NCI-H460 (cell line): ENCODE measurements around the gene OTOG. TPM values are rescaled to one million over a fixed set of nuclear protein-coding genes. Genes with fewer than 3 reads are reported as not detected.
"Not testable (repeated sequence)": the region's sequence is repeated elsewhere in the genome, so short reads cannot be mapped to it uniquely, and the experiment has no call there.

Experiments used
- DNase-seq: peaks from one replicate; pipeline ENCODE4 v3.0.0-alpha.2; 2016; ENCODE audit warnings: low read depth; ENCODE audit errors: extremely low read depth
- total RNA-seq: library from RNA; depleted of rRNA; stranded (reverse); fragments of >200 nt; shearing (Covaris generic); gene quantifications from 2 replicates; pipeline ENCODE4 v1.2.3, GENCODE V29; 2014

Gene OTOG
- total RNA-seq, 1 experiment from 2014 or later, result not detected

GRCh38 chr11:17613983-17614382, 66.9 kb downstream of the OTOG start:
- no peak for DNase-seq

- DNase-seq, result not testable (repeated sequence)
These were observed 75.7 kb downstream of the OTOG start for GRCh38 chr11:17622711-17623110.

DNA sequence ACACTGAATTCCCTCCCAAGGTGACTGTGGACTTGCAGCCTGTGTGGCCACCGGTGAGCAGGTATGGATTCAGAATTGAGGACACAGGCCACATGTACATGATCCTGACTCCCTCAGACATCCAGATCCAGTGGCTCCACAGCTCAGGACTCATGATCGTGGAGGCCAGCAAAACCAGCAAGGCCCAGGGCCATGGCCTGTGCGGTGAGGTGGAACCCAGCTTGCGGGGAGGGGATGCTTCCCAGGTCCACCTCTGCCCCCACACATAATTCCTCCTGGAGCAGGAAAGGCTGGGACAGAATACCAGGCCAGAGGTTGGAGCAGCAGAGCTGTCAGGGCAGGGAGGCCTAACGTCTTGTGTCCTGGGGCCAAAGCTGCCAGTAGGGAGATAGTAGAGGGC, 82.1 kb downstream of the OTOG start:
- no peak for DNase-seq

DNA sequence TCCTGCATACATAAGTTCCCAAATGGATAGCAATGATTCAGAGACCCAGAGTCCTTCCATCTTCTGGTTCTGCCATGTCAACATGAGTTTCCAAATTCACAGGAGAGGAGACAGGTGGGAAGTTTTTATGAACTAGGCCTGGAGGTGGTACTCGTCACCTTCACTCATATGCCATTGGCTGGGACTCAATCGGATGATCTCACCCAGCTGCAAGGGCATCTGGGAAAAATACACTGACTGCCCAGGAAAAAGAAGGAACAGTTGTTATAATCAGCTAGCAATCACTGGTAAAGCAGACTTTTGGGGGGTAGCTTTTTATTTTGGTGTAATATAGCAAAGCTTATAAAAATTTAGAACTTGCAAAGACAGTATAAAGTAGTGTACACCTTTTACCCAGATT, 83.9 kb downstream of the OTOG start:
- DNase-seq, result no peak

- no peak for DNase-seq
These were observed 84.8 kb downstream of the OTOG start for GRCh38 chr11:17631702-17632365.

GRCh38 chr11:17633279-17633986, 86.4 kb downstream of the OTOG start:
- DNase-seq, result no peak

DNA sequence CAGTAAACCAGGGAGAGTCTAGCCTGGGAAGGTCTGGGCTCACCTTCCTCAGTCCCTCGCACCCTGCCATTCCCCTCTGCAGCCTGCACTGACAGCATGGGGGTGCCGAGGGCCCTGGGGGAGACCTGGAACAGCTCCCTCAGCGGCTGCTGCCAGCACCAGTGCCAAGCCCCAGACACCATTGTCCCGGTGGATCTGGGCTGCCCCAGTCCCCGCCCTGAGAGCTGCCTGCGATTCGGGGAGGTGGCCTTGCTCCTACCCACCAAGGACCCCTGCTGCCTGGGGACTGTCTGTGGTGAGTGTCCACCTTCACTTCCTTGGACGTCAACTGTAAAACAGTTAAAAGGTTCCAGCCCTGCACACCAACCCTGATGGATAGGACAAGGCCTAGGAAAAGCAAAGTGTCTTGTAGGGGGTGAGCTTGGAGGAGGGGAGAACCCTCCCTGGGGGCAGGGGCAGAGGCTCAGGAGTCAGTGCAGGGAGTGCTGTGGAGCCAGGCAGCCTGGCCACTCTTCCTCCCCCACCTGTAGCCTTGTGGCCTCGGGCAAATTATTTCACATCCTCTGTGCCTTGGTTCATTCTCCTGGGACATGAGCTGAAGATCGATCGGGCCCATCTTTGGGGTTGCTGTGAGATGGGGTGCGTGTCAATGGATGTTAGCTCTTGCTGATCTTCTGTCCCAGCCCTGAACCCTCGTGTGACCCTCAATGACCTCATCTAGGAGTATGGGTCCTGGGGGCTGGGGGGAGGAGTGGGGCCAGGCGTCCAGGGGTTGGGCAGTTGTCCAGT, 87.1 kb downstream of the OTOG start:
- no peak for DNase-seq

DNA sequence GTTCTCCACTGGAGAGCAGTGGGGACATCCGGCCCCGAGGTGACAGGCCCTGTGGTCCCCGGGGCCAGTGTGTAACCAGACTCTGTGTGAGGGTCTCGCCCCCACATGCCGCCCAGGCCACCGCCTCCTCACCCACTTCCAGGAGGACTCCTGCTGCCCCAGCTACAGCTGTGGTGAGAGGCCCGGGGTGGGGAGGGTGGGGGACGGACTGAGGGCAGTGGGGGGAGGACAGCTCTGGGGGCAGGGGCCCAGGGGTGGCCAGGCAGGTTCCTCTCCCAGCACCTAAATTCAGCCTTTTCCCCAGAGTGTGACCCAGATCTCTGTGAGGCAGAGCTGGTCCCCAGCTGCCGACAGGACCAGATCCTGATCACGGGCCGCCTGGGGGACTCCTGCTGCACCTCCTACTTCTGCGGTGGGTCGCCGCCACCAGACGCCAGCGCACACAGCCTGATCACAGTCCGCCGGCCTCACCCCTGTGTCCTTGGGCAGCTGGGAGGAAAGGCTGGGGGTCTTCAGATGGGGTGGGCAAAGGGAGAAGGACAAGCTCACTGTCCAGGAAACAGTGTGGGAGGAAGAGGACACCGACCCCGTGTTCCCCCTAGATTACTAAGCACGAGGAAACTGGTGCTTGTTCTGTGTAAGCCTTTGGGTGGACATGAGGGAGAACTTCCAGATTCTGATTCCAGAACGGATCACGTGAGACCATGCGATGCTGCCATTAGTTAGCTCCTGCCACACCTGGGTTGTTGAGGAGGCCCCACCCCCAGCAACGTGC, 87.9 kb downstream of the OTOG start:
- DNase-seq, result no peak

DNA sequence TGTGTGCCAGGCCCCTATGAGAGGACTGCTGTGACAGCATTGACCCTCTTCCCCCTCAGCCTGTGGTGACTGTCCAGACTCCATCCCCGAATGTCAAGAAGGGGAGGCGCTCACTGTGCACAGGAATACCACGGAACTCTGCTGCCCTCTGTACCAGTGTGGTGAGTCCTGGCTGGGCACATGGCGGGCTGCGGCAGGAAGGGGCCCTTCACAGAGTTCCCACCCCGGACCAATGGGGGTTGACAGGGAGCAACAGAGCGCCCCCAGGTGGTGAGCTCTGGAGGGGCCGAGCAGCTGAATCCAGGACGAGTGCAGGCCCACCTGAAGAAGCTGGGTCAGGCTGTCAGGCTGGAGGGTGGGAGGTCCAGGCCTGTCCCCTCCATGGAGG, 88.5 kb downstream of the OTOG start:
- DNase-seq, result no peak

GRCh38 chr11:17636721-17637120, 89.7 kb downstream of the OTOG start:
- no peak for DNase-seq

GRCh38 chr11:17637901-17638300, 90.8 kb downstream of the OTOG start:
- DNase-seq, result no peak

DNA sequence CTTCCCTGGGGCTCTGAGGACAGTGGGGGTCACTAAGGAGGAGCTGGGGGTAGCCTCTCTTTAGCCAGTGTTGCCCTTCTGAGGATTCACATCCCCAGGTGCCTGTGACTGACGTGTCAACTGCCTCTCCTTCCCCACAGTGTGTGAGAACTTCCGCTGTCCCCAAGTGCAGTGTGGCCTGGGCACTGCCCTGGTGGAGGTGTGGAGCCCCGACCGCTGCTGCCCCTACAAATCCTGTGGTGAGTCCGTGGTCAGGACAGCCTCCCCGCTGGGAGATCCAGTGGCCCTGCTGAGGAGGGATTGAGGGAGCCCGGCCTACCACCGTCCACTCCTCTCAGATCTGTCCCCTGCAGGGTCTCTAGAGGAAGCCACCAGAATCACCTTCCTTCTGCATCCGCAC, 91.3 kb downstream of the OTOG start:
- no peak for DNase-seq

DNA sequence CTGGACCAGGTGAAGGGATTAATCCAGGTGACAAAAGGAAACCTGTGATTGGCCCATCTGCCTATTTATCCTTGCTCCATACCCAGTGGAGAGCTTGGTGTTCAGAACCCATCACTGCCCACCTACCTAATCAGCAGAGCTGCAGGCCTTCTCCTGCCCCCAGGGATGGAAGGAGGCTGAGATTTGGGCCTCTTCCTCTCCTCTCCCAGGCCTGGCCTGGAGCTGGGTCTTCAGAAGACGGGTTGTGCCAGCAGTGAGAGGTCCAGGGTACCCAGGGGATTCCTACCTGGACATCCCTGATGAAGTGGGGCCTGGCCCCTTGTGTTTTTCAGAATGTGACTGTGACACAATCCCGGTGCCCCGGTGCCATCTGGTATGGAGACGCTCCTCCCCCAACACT, 92.0 kb downstream of the OTOG start:
- DNase-seq, result no peak

DNA sequence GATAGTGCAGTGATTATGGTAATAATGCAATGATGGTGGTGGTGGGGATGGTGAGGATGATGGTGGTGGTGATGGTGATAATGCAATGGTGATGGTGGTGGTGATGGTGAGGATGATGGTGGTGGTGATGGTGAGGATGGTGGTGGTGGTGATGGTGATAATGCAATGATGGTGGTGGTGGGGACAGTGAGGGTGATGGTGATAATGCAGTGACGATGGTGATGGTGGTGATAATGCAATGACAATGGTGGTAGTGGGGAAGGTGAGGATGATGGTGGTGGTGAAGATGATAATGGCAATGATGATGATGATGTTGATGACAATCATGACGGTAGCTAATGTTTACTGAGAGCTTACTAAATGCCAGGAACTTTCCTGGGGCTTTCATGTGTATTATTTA, 92.7 kb downstream of the OTOG start:
- no peak for DNase-seq

- DNase-seq, result no peak
These were observed 93.6 kb downstream of the OTOG start for GRCh38 chr11:17640493-17641164.

- DNase-seq, result no peak
These were observed 94.8 kb downstream of the OTOG start for GRCh38 chr11:17641792-17642350.

- DNase-seq, result no peak
These were observed 95.3 kb downstream of the OTOG start for GRCh38 chr11:17642370-17642769.

DNA sequence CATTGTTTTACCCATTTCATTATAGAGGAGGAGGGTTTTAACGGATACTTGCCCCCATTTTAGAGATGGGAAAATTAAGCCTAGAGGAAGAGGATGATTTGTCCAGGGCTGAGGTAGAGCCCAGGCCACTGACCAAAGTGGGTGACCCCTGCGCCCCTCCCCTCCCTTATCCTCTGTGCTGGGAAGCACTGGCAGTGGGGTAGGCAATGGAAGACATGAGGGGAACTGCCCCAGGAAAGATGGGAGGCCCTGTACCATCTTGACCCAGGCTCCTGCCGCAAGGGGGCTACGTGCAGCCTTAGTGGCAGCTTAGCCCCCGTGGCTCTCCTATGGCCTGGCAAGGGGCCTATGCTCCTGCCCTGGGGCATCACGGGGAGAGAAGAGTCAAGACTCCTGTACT, 95.9 kb downstream of the OTOG start:
- no peak for DNase-seq

- DNase-seq, result no peak
These were observed 96.7 kb downstream of the OTOG start for GRCh38 chr11:17643506-17644405.
